ENCODE results near the gene APP. TPM values are rescaled to one million over a fixed set of nuclear protein-coding genes. Genes with fewer than 3 reads are reported as not detected.

The APP gene
- total and polyA plus RNA-seq, 3 donors from 2014 or later = 390 to 670 (median 409) TPM

- H3K27me3 ChIP-seq = no peaks in the 10 kb centered on the region
- H3K4me3 ChIP-seq = no peak overlapping the region
- H3K4me1 ChIP-seq = peaks cover 5% of the 10 kb centered on the region
- 27 to 47% methylated on average over 8 of the region's 8 CpGs for whole genome bisulfite sequencing, 2 donors
- intact Hi-C loops (cut with DNase I; ENCODE audit: low total_unique reads) = no loop called here
- peak; percentile 41 for DNase-seq
- no peaks in the 10 kb centered on the region for H3K9me3 ChIP-seq
- TF ChIP-seq CTCF (IDR thresholded peaks at IDR 0.05) (no peak), POLR2A (IDR thresholded peaks at IDR 0.05) (no peak)
- H3K27ac ChIP-seq = no peak overlapping the region
- no peaks in the 10 kb centered on the region for H3K36me3 ChIP-seq (ENCODE audit: low read depth, missing control alignments)
Observed at GRCh38 chr21:26070822-26071425, 99.6 kb downstream of the APP start.

- intact Hi-C loops (cut with DNase I; ENCODE audit: low total_unique reads) = no loop called here
- Histone ChIP-seq H3K27me3 (no peaks in the 10 kb centered on the region), H3K9me3 (no peaks in the 10 kb centered on the region), H3K4me3 (no peak overlapping the region), H3K4me1 (peaks cover 5% of the 10 kb centered on the region), H3K36me3 (ENCODE audit: low read depth, missing control alignments) (no peaks in the 10 kb centered on the region), H3K27ac (no peak overlapping the region)
- 74 to 77% methylated on average over 2 of the region's 2 CpGs for WGBS, 2 donors
- TF ChIP-seq CTCF (IDR thresholded peaks at IDR 0.05) (no peak), POLR2A (IDR thresholded peaks at IDR 0.05) (no peak)
- no peak for DNase-seq
Observed at GRCh38 chr21:26070121-26070520, 100.4 kb downstream of the APP start.

GRCh38 chr21:26068776-26069175 is 101.8 kb downstream of the APP start:
- TF ChIP-seq CTCF (IDR thresholded peaks at IDR 0.05) = no peak
- no peak for TF ChIP-seq POLR2A (IDR thresholded peaks at IDR 0.05)
- Histone ChIP-seq H3K27me3 (no peaks in the 10 kb centered on the region), H3K9me3 (no peaks in the 10 kb centered on the region), H3K27ac (no peak overlapping the region), H3K36me3 (ENCODE audit: low read depth, missing control alignments) (no peaks in the 10 kb centered on the region), H3K4me1 (peaks cover 5% of the 10 kb centered on the region), H3K4me3 (no peak overlapping the region)
- intact Hi-C loops (cut with DNase I; ENCODE audit: low total_unique reads) = no loop called here
- DNase-seq = no peak
- 81 to 86% methylated on average over 4 of the region's 4 CpGs for WGBS, 2 donors

DNA sequence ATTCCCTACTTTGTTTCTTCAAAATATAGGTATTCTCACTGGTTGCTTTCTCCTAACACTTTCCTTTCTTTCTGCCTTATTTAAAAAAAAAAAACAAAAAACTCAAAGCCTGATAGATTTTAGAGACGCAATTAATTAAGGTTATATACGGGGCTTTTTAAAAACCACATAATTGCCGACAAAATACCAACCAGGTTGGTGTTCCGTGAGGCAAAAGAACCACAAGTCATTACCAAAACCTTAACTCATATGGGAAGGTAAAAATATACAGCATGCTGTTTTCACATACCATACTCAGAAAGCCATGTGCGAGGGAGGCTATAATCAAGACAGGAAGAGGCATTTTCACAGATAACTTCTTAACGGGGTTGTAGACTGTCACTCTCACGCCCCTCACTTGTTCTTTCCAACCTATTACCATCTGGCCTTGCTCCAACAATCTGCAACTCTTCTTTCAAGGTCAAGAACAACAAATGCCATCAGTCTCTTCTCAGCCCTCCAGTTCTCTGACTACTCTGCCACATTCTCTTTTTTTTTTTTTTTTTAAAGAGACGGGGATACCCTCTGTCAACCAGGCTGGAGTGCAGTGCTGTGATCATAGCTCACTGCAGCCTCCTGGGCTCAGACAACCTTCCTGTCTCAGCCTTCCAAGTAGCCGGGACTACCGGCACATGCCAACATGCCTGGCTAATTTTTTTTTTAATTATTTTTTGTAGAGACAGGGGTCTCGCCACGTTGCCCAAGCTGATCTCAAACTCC is 102.6 kb downstream of the APP start:
- intact Hi-C loops (cut with DNase I; ENCODE audit: low total_unique reads) = no loop called here
- peak; percentile 48 for DNase-seq
- 60 to 63% methylated on average over 12 of the region's 12 CpGs for WGBS, 2 donors

More for the DNA sequence above, 102.6 kb downstream of the APP start:
- no peak overlapping the region for H3K4me3 ChIP-seq
- H3K9me3 ChIP-seq = no peaks in the 10 kb centered on the region
- no peaks in the 10 kb centered on the region for H3K27me3 ChIP-seq
- peaks cover 5% of the 10 kb centered on the region for H3K4me1 ChIP-seq
- TF ChIP-seq CTCF (IDR thresholded peaks at IDR 0.05) = no peak
- TF ChIP-seq POLR2A (IDR thresholded peaks at IDR 0.05) = no peak
- no peak overlapping the region for H3K27ac ChIP-seq
- H3K36me3 ChIP-seq (ENCODE audit: low read depth, missing control alignments) = no peaks in the 10 kb centered on the region
